ENCODE measurements around the gene MUC7.

GRCh38 chr4:70443329-70443728, 28.7 kb upstream of the MUC7 start:
- TF ChIP-seq EZH2 (IDR thresholded peaks at IDR 0.05; ENCODE audit: borderline replicate concordance, low read depth, low read length, severe bottlenecking) (no peak), CTCF (IDR thresholded peaks at IDR 0.05; ENCODE audit: borderline replicate concordance, extremely low read depth, low read length, poor library complexity, severe bottlenecking) (no peak)

Data from DND-41 (cell line).